ENCODE measurements around the gene VWF.

The VWF gene

GRCh38 chr12:5966486-5967095 is 157.9 kb downstream of the VWF start:
- no peak for TF ChIP-seq Cebpa-rat (IDR thresholded peaks at IDR 0.05)
- no peak overlapping the region for H3K9ac ChIP-seq
- H3K4me3 ChIP-seq = no peak overlapping the region
- no peak overlapping the region for H3K4me2 ChIP-seq
- no peaks in the 10 kb centered on the region for H4K20me1 ChIP-seq
- H3K27me3 ChIP-seq = no peaks in the 10 kb centered on the region
- H3K36me3 ChIP-seq = no peaks in the 10 kb centered on the region
- no peak overlapping the region for H3K27ac ChIP-seq
- no peaks in the 10 kb centered on the region for H3K9me3 ChIP-seq
- H3K4me1 ChIP-seq = no peaks in the 10 kb centered on the region

- no peak for TF ChIP-seq Cebpa-rat (IDR thresholded peaks at IDR 0.05)
- Histone ChIP-seq H3K4me1 (no peaks in the 10 kb centered on the region), H3K27me3 (no peaks in the 10 kb centered on the region), H3K36me3 (no peaks in the 10 kb centered on the region), H3K4me3 (no peak overlapping the region), H4K20me1 (no peaks in the 10 kb centered on the region), H3K4me2 (no peak overlapping the region), H3K9ac (no peak overlapping the region), H3K27ac (no peak overlapping the region), H3K9me3 (no peaks in the 10 kb centered on the region)
Observed at GRCh38 chr12:5965950-5966383, 158.5 kb downstream of the VWF start.

GRCh38 chr12:5964913-5965900 is 159.3 kb downstream of the VWF start:
- TF ChIP-seq Cebpa-rat (IDR thresholded peaks at IDR 0.05) = no peak
- Histone ChIP-seq H3K27ac (no peak overlapping the region), H3K4me1 (no peaks in the 10 kb centered on the region), H4K20me1 (no peaks in the 10 kb centered on the region), H3K4me3 (no peak overlapping the region), H3K9me3 (no peaks in the 10 kb centered on the region), H3K4me2 (no peak overlapping the region), H3K27me3 (no peaks in the 10 kb centered on the region), H3K9ac (no peak overlapping the region), H3K36me3 (no peaks in the 10 kb centered on the region)

- no peaks in the 10 kb centered on the region for H3K4me1 ChIP-seq
- H3K27ac ChIP-seq = no peak overlapping the region
- H4K20me1 ChIP-seq = no peaks in the 10 kb centered on the region
- H3K4me3 ChIP-seq = no peak overlapping the region
- no peaks in the 10 kb centered on the region for H3K9me3 ChIP-seq
- no peak for TF ChIP-seq Cebpa-rat (IDR thresholded peaks at IDR 0.05)
- H3K36me3 ChIP-seq = no peaks in the 10 kb centered on the region
- no peak overlapping the region for H3K9ac ChIP-seq
- no peaks in the 10 kb centered on the region for H3K27me3 ChIP-seq
- H3K4me2 ChIP-seq = no peak overlapping the region
Observed at GRCh38 chr12:5963515-5963914, 161.0 kb downstream of the VWF start.

DNA sequence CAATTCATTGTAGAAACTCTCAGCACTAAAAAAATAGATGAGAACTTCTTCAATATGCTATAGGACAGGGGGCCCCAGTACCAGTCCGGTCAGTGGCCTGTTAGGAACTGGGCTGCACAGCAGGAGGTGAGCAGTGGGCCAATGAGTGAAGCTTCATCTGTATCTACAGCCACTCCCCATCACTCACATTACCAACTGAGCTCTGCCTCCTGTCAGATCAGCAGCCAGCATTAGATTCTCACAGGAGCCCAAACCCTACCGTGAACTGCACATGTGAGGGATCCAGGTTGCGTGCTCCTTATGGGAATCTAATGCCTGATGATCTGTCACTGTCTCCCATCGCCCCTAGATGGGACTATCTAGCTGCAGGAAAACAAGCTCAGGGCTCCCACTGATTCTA is 163.7 kb downstream of the VWF start:
- Histone ChIP-seq H3K9ac (no peak overlapping the region), H4K20me1 (no peaks in the 10 kb centered on the region), H3K4me1 (no peaks in the 10 kb centered on the region), H3K36me3 (no peaks in the 10 kb centered on the region), H3K27me3 (no peaks in the 10 kb centered on the region), H3K9me3 (no peaks in the 10 kb centered on the region), H3K27ac (no peak overlapping the region), H3K4me2 (no peak overlapping the region), H3K4me3 (no peak overlapping the region)
- TF ChIP-seq Cebpa-rat (IDR thresholded peaks at IDR 0.05) = no peak

DNA sequence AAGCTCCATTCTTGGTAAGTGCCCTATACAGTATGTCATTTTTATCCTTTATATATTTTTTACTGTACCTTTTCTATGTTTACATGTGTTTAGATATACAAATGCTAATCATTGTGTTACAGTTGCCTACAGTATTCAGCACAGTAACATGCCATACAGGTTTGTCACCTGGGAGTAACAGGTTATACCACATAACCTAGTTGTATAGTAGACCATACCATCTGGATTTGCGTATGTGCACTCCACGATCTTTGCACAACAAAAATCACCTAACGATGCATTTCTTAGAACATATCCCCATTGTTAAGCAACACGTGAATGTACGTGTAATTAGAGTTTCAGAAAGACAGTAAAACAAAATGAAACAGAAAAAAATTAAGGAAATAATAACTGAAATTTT is 167.5 kb downstream of the VWF start:
- H3K27ac ChIP-seq = no peak overlapping the region
- H3K4me2 ChIP-seq = no peak overlapping the region
- TF ChIP-seq Cebpa-rat (IDR thresholded peaks at IDR 0.05) = no peak
- H3K9me3 ChIP-seq = no peaks in the 10 kb centered on the region
- no peaks in the 10 kb centered on the region for H3K4me1 ChIP-seq
- H3K27me3 ChIP-seq = no peaks in the 10 kb centered on the region
- H3K9ac ChIP-seq = no peak overlapping the region
- no peak overlapping the region for H3K4me3 ChIP-seq
- H4K20me1 ChIP-seq = no peaks in the 10 kb centered on the region
- H3K36me3 ChIP-seq = no peaks in the 10 kb centered on the region

- Histone ChIP-seq H3K4me2 (no peak overlapping the region), H3K4me1 (no peaks in the 10 kb centered on the region), H3K4me3 (no peak overlapping the region), H4K20me1 (no peaks in the 10 kb centered on the region), H3K9ac (no peak overlapping the region), H3K36me3 (no peaks in the 10 kb centered on the region), H3K9me3 (no peaks in the 10 kb centered on the region), H3K27me3 (no peaks in the 10 kb centered on the region), H3K27ac (no peak overlapping the region)
- no peak for TF ChIP-seq Cebpa-rat (IDR thresholded peaks at IDR 0.05)
Observed at GRCh38 chr12:5954661-5955060, 169.8 kb downstream of the VWF start.

DNA sequence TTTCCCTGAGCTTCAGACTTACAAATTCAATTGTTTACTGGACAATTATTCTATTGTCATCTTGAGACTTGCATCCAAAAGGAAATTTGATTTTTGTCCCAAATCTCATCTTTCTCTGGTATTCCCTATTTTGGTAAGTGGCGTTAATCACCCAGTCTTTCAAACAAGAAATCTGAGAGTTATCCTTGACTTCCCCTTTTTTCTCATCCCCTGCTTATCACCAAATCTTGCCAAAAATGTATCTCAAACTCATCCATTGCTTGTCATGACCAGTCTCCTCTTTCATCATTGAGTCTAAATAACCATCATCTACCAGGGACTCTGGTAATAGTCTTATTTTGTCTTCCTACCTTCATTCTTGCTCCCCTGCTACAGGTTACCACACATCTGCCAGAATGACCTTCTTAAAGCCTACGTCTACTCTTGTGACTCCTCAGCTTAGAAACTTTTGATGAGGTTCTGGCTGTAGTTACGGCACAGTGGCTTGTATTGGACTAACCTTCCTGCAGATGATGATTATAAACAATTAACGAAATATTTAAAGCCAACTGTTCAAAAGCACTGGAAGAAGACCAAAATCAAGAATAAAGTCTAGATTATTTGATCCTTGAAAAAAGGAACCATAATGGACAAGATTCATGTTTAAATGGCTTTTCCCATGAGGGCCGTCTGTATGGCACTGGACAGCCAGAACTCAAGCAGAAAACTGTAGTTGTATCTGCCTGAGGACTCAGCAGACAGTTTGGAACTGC is 170.5 kb downstream of the VWF start:
- H3K4me1 ChIP-seq = no peaks in the 10 kb centered on the region
- no peaks in the 10 kb centered on the region for H3K9me3 ChIP-seq
- no peaks in the 10 kb centered on the region for H4K20me1 ChIP-seq
- no peak overlapping the region for H3K4me2 ChIP-seq
- no peaks in the 10 kb centered on the region for H3K36me3 ChIP-seq
- no peaks in the 10 kb centered on the region for H3K27me3 ChIP-seq
- H3K9ac ChIP-seq = no peak overlapping the region
- no peak overlapping the region for H3K27ac ChIP-seq
- no peak overlapping the region for H3K4me3 ChIP-seq
- no peak for TF ChIP-seq Cebpa-rat (IDR thresholded peaks at IDR 0.05)

- H4K20me1 ChIP-seq = no peaks in the 10 kb centered on the region
- TF ChIP-seq Cebpa-rat (IDR thresholded peaks at IDR 0.05) = no peak
- no peak overlapping the region for H3K4me2 ChIP-seq
- no peak overlapping the region for H3K9ac ChIP-seq
- H3K4me3 ChIP-seq = no peak overlapping the region
- 0 out of 2 replicates have a peak, but pooled peaks cover 6% of the 10 kb centered on the region for H3K4me1 ChIP-seq
- H3K27me3 ChIP-seq = no peaks in the 10 kb centered on the region
- no peak overlapping the region for H3K27ac ChIP-seq
- H3K9me3 ChIP-seq = no peaks in the 10 kb centered on the region
- no peaks in the 10 kb centered on the region for H3K36me3 ChIP-seq
Observed at GRCh38 chr12:5952031-5952430, 172.4 kb downstream of the VWF start.
